Activated naive CD8-positive, alpha-beta T cell treated with anti-CD3 and anti-CD28 coated beads, Interleukin-2, amount 50 U/mL, for 24 hours (primary cell): Measurements from ENCODE around the gene TRAPPC3.

Source experiments
- ATAC-seq: fragments of 150-1000 bp; cut with Tn5 transposase; one replicate; pipeline ENCODE4 v1.10.0; 2021
- DNase-seq: peaks from one replicate; pipeline ENCODE4 v3.0.0; 2021
- H3K27ac Mint-ChIP-seq: one replicate; pipeline ENCODE4 v1.8.0; 2021; ENCODE audit warnings: mild to moderate bottlenecking, mixed read lengths
- H3K27me3 Mint-ChIP-seq: one replicate; pipeline ENCODE4 v1.8.0; 2021; ENCODE audit warnings: mixed read lengths
- H3K36me3 Mint-ChIP-seq: one replicate; pipeline ENCODE4 v1.8.0; 2021; ENCODE audit warnings: low read depth, mixed read lengths
- H3K4me1 Mint-ChIP-seq: one replicate; pipeline ENCODE4 v1.8.0; 2021; ENCODE audit warnings: mixed read lengths
- H3K4me3 Mint-ChIP-seq: one replicate; pipeline ENCODE4 v1.8.0; 2021; ENCODE audit warnings: mild to moderate bottlenecking, moderate library complexity, mixed read lengths
- H3K9me3 Mint-ChIP-seq: one replicate; pipeline ENCODE4 v1.8.0; 2021; ENCODE audit warnings: mixed read lengths

The TRAPPC3 gene

GRCh38 chr1:36132029-36132428, 17.3 kb downstream of the TRAPPC3 start:
- H3K36me3 Mint-ChIP-seq: peaks cover 3% of the 10 kb centered on the region
- no peaks in the 10 kb centered on the region for H3K27me3 Mint-ChIP-seq
- H3K27ac Mint-ChIP-seq: no peak overlapping the region
- ATAC-seq: no peak
- DNase-seq: no peak
- peaks cover 2% of the 10 kb centered on the region for H3K4me1 Mint-ChIP-seq
- no peak overlapping the region for H3K4me3 Mint-ChIP-seq
- H3K9me3 Mint-ChIP-seq: no peaks in the 10 kb centered on the region

- H3K27ac Mint-ChIP-seq: no peak overlapping the region
- peaks cover 15% of the 10 kb centered on the region for H3K4me1 Mint-ChIP-seq
- peaks cover 17% of the 10 kb centered on the region for H3K27me3 Mint-ChIP-seq
- DNase-seq: no peak
- no peaks in the 10 kb centered on the region for H3K9me3 Mint-ChIP-seq
- ATAC-seq: no peak
- H3K36me3 Mint-ChIP-seq: no peaks in the 10 kb centered on the region
- H3K4me3 Mint-ChIP-seq: no peak overlapping the region
These were observed 20.4 kb downstream of the TRAPPC3 start for GRCh38 chr1:36128905-36129206.

GRCh38 chr1:36128126-36128904, 21.0 kb downstream of the TRAPPC3 start:
- Mint-ChIP-seq H3K4me3 (no peak overlapping the region), H3K9me3 (no peaks in the 10 kb centered on the region), H3K27me3 (peaks cover 20% of the 10 kb centered on the region), H3K36me3 (no peaks in the 10 kb centered on the region), H3K4me1 (peaks cover 19% of the 10 kb centered on the region), H3K27ac (no peak overlapping the region)
- DNase-seq (no peak), ATAC-seq (no peak)

- ATAC-seq: no peak
- Mint-ChIP-seq H3K9me3 (no peaks in the 10 kb centered on the region), H3K4me1 (peaks cover 28% of the 10 kb centered on the region), H3K4me3 (no peak overlapping the region), H3K27ac (no peak overlapping the region), H3K27me3 (peaks cover 28% of the 10 kb centered on the region), H3K36me3 (no peaks in the 10 kb centered on the region)
- DNase-seq: no peak
These were observed 22.3 kb downstream of the TRAPPC3 start for GRCh38 chr1:36126797-36127500.

GRCh38 chr1:36126005-36126716, 23.1 kb downstream of the TRAPPC3 start:
- Mint-ChIP-seq H3K27me3 (peaks cover 28% of the 10 kb centered on the region), H3K4me1 (peaks cover 28% of the 10 kb centered on the region), H3K36me3 (no peaks in the 10 kb centered on the region), H3K9me3 (no peaks in the 10 kb centered on the region), H3K4me3 (peak overlapping the region; percentile 28), H3K27ac (no peak overlapping the region)
- DNase-seq (no peak), ATAC-seq (no peak)

GRCh38 chr1:36125129-36125991, 23.9 kb downstream of the TRAPPC3 start, which contains the start of gene COL8A2:
COL8A2 (minus strand) TSS chr1:36125222; CDS start chr1:36100242, 24,980 bp downstream.
- Mint-ChIP-seq H3K27ac (no peak within 1 kb of the TSS), H3K36me3 (no peaks in the 10 kb centered on the region), H3K4me3 (peak within 1 kb of the TSS; percentile 62), H3K27me3 (peaks cover 28% of the 10 kb centered on the region), H3K9me3 (no peaks in the 10 kb centered on the region), H3K4me1 (peaks cover 28% of the 10 kb centered on the region)
- ATAC-seq: no peak
- no peak for DNase-seq

GRCh38 chr1:36124404-36125128, 24.7 kb downstream of the TRAPPC3 start:
- ATAC-seq (no peak), DNase-seq (no peak)
- Mint-ChIP-seq H3K27ac (no peak overlapping the region), H3K9me3 (no peaks in the 10 kb centered on the region), H3K27me3 (peaks cover 28% of the 10 kb centered on the region), H3K4me1 (peaks cover 28% of the 10 kb centered on the region), H3K4me3 (peak overlapping the region; percentile 62), H3K36me3 (no peaks in the 10 kb centered on the region)

- Mint-ChIP-seq H3K36me3 (no peaks in the 10 kb centered on the region), H3K4me3 (peak overlapping the region; percentile 39), H3K9me3 (no peaks in the 10 kb centered on the region), H3K4me1 (peaks cover 28% of the 10 kb centered on the region), H3K27me3 (peaks cover 28% of the 10 kb centered on the region), H3K27ac (peak overlapping the region; percentile 33)
- DNase-seq (no peak), ATAC-seq (peak; percentile 35)
These were observed 25.9 kb downstream of the TRAPPC3 start for GRCh38 chr1:36123356-36123755.

- H3K27ac Mint-ChIP-seq: peak overlapping the region; percentile 12
- peaks cover 28% of the 10 kb centered on the region for H3K27me3 Mint-ChIP-seq
- peaks cover 28% of the 10 kb centered on the region for H3K4me1 Mint-ChIP-seq
- DNase-seq (no peak), ATAC-seq (no peak)
- H3K36me3 Mint-ChIP-seq: no peaks in the 10 kb centered on the region
- H3K4me3 Mint-ChIP-seq: no peak overlapping the region
- no peaks in the 10 kb centered on the region for H3K9me3 Mint-ChIP-seq
These were observed 26.9 kb downstream of the TRAPPC3 start for GRCh38 chr1:36122062-36123030.

- Mint-ChIP-seq H3K4me3 (no peak overlapping the region), H3K36me3 (no peaks in the 10 kb centered on the region)
These were observed 29.8 kb downstream of the TRAPPC3 start for GRCh38 chr1:36119456-36119855.

GRCh38 chr1:36118447-36119204, 30.7 kb downstream of the TRAPPC3 start:
- H3K27me3 Mint-ChIP-seq: peaks cover 11% of the 10 kb centered on the region
- no peaks in the 10 kb centered on the region for H3K9me3 Mint-ChIP-seq
- no peak overlapping the region for H3K4me3 Mint-ChIP-seq
- no peak overlapping the region for H3K27ac Mint-ChIP-seq
- H3K36me3 Mint-ChIP-seq: no peaks in the 10 kb centered on the region
- H3K4me1 Mint-ChIP-seq: peaks cover 13% of the 10 kb centered on the region
- ATAC-seq (no peak), DNase-seq (no peak)

More at GRCh38 chr1:36119456-36119855, 29.8 kb downstream of the TRAPPC3 start:
- ATAC-seq (no peak), DNase-seq (no peak)
- Mint-ChIP-seq H3K9me3 (no peaks in the 10 kb centered on the region), H3K27me3 (peaks cover 16% of the 10 kb centered on the region), H3K27ac (no peak overlapping the region), H3K4me1 (peaks cover 19% of the 10 kb centered on the region)

- H3K4me3 Mint-ChIP-seq: no peak overlapping the region
These were observed 32.4 kb downstream of the TRAPPC3 start for GRCh38 chr1:36116901-36117300.

More at GRCh38 chr1:36116901-36117300, 32.4 kb downstream of the TRAPPC3 start:
- DNase-seq (no peak), ATAC-seq (no peak)
- no peaks in the 10 kb centered on the region for H3K9me3 Mint-ChIP-seq
- no peak overlapping the region for H3K27ac Mint-ChIP-seq
- H3K36me3 Mint-ChIP-seq: no peaks in the 10 kb centered on the region
- H3K4me1 Mint-ChIP-seq: no peaks in the 10 kb centered on the region
- H3K27me3 Mint-ChIP-seq: no peaks in the 10 kb centered on the region
